ENCODE data around the gene TMEM243. TPM values are rescaled to one million over a fixed set of nuclear protein-coding genes. Genes with fewer than 3 reads are reported as not detected.

TMEM243 gene
- total RNA-seq, 4 donors from 2014 or later, result 122 to 142 (median 133) TPM

- Histone ChIP-seq H3K9me3 (no peaks in the 10 kb centered on the region), H3K4me1 (peaks cover 7 to 21% of the 10 kb centered on the region in 2 donors), H3K36me3 (no peaks in the 10 kb centered on the region), H3K27me3 (no peaks in the 10 kb centered on the region), H3K4me3 (replicated peaks in 1 of 3) (no peak overlapping the region), H3K27ac (no peak overlapping the region)
- no peak for TF ChIP-seq CTCF (IDR thresholded peaks at IDR 0.05)
- TF ChIP-seq POLR2A (IDR thresholded peaks at IDR 0.05), result no peak
- intact Hi-C loops (cut with DNase I), result loop anchor here (5.0 to 10.0 kb wide), 4 partner anchors 83 to 298 kb away; partner anchors contain the start of genes DMTF1 and ELAPOR2
- DNase-seq, result no peak
Measured at GRCh38 chr7:87234949-87235348, 15.4 kb upstream of the TMEM243 start.

DNA sequence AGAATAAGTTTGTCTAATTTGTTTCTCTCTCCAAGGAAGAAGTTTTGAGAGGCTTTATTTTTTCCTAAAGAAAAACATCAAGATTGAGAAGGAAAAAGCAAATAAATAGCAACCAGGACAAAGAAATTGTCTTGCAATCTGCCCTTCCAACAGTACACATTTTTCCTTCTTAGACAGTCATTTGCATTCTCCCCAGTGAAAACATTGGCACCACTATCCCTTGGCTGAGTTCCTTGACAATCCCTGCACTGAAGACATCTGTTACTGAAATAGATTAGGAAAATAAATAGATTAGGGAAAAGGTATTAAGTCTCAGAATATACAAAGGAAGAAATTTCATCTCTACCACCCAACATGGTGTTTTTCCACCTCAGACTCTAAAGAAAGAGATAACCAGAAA lies 12.2 kb upstream of the TMEM243 start:
- Histone ChIP-seq H3K4me3 (replicated peaks in 1 of 3) (no peak overlapping the region), H3K4me1 (peaks cover 7 to 21% of the 10 kb centered on the region in 2 donors), H3K36me3 (no peaks in the 10 kb centered on the region), H3K27ac (peak overlapping the region in 1 of 3 donors; percentile 71), H3K27me3 (no peaks in the 10 kb centered on the region), H3K9me3 (no peaks in the 10 kb centered on the region)
- TF ChIP-seq POLR2A (IDR thresholded peaks at IDR 0.05) (no peak), CTCF (IDR thresholded peaks at IDR 0.05) (no peak)
- intact Hi-C loops (cut with DNase I), result loop anchor here (5.0 to 10.0 kb wide), 3 partner anchors 79 to 284 kb away; partner anchors contain the start of genes DMTF1 and ELAPOR2
- DNase-seq, result peak; percentile 45 to 67

- intact Hi-C loops (cut with DNase I), result loop anchor here (5.0 to 10.0 kb wide), 3 partner anchors 79 to 284 kb away; partner anchors contain the start of genes DMTF1 and ELAPOR2
- WGBS, 2 donors, result 23% methylated on average over 7 of the region's 7 CpGs
- Histone ChIP-seq H3K27ac (peak overlapping the region in 2 of 3 donors; percentile 32 to 71), H3K4me3 (replicated peaks in 1 of 3) (no peak overlapping the region), H3K9me3 (no peaks in the 10 kb centered on the region), H3K4me1 (peaks cover 7 to 21% of the 10 kb centered on the region in 2 donors), H3K27me3 (no peaks in the 10 kb centered on the region), H3K36me3 (no peaks in the 10 kb centered on the region)
- peak; percentile 86 to 90 for DNase-seq
- TF ChIP-seq POLR2A (IDR thresholded peaks at IDR 0.05) (no peak), CTCF (IDR thresholded peaks at IDR 0.05) (no peak)
Measured at GRCh38 chr7:87231258-87231657, 11.7 kb upstream of the TMEM243 start.

GRCh38 chr7:87226495-87226894 lies 7.0 kb upstream of the TMEM243 start:
- no peak for DNase-seq
- intact Hi-C loops (cut with DNase I), result no loop called here
- H3K36me3 ChIP-seq, result no peaks in the 10 kb centered on the region
- no peaks in the 10 kb centered on the region for H3K9me3 ChIP-seq
- peaks cover 5 to 13% of the 10 kb centered on the region in 2 donors for H3K4me1 ChIP-seq
- no peak overlapping the region for H3K4me3 ChIP-seq (replicated peaks in 1 of 3)
- no peak for TF ChIP-seq CTCF (IDR thresholded peaks at IDR 0.05)
- no peak for TF ChIP-seq POLR2A (IDR thresholded peaks at IDR 0.05)
- WGBS, 2 donors, result 81 to 87% methylated on average over 3 of the region's 3 CpGs
- H3K27ac ChIP-seq, result no peak overlapping the region
- H3K27me3 ChIP-seq, result no peaks in the 10 kb centered on the region

DNA sequence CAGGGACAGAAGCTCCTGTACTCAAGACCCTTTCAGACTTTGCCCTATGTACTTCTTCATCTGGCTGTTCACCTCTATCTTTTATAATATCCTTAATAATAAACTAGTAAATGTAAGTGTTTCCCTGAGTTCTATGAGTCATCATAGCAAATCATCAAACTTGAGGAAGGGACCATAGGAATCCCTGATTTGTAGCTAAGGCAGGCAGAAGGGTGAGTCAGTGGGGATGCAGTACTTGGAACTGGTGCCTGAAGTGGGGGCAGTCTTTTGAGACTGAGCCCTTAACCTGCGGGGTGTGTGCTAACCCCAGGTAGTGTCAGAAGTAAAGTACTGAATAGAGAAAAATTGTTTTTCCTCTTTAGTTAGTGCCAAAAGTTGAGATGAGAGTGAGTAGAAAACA lies 6.2 kb upstream of the TMEM243 start:
- H3K9me3 ChIP-seq, result no peaks in the 10 kb centered on the region
- WGBS, 2 donors, result 63 to 83% methylated on average over 1 of the region's 1 CpG
- H3K27ac ChIP-seq, result no peak overlapping the region
- intact Hi-C loops (cut with DNase I), result no loop called here
- H3K36me3 ChIP-seq, result no peaks in the 10 kb centered on the region
- TF ChIP-seq POLR2A (IDR thresholded peaks at IDR 0.05) (no peak), CTCF (IDR thresholded peaks at IDR 0.05) (no peak)
- H3K27me3 ChIP-seq, result no peaks in the 10 kb centered on the region
- no peak overlapping the region for H3K4me3 ChIP-seq (replicated peaks in 1 of 3)
- H3K4me1 ChIP-seq, result peaks cover 0 to 11% of the 10 kb centered on the region in 2 donors
- no peak for DNase-seq

Measured in thyroid gland (tissue), 4 donors.